Measurements from ENCODE around the gene GRK5. TPM values are rescaled to one million over a fixed set of nuclear protein-coding genes. Genes with fewer than 3 reads are reported as not detected.

The GRK5 gene
- total and polyA plus RNA-seq, 8 donors, result 10.9 to 95.9 (median 34.0) TPM

DNA sequence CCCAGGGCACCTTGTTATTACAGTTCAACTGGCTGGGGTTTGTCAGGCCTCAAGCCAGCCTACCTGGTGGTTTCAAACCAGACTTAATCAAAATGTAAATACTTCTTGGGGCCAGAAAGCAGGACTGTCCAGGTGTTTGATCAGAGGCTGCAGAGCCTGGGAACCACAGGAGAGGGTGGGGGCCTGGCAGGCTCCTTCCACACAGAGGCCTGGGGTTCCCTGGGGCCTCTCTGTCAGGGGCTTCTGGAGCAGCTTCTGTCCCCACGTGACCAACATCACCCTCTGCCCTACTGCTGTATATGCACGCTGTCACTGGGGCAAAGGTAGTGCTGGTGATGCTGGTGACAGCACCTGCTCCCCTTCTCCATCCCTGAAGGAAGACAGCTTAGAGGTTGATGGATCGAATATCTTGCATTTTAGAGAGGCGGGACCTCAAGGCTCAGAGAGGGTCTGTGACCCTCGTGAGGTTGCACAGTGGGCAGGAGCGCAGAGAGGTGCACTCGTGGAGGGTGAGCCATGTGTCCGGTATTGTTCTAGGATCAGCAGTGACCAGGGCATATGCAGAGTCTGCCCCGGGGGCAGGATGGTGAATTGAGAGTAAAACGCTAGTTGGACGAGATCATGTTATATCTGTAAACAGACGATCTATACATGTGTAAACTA, 95.4 kb downstream of the GRK5 start:
- Histone ChIP-seq H3K4me1 (peaks cover 48 to 94% (median 79%) of the 10 kb centered on the region in 4 donors), H3K27ac (peak overlapping the region; percentile 63 to 81 (median 78)), H3K27me3 (no peaks in the 10 kb centered on the region), H3K4me3 (no peak overlapping the region), H3K9me3 (peaks cover 0 to 1% (median 0%) of the 10 kb centered on the region in 4 donors), H3K36me3 (no peaks in the 10 kb centered on the region)
- 37 to 55% (median 54%) methylated on average over 12 of the region's 12 CpGs for WGBS, 5 donors
- intact Hi-C loops (cut with DNase I; ENCODE audit: low total_unique reads), result no loop called here
- TF ChIP-seq POLR2AphosphoS5 (IDR thresholded peaks at IDR 0.05), result no peak
- TF ChIP-seq EP300 (IDR thresholded peaks at IDR 0.05), result no peak
- TF ChIP-seq, protein P1, sequence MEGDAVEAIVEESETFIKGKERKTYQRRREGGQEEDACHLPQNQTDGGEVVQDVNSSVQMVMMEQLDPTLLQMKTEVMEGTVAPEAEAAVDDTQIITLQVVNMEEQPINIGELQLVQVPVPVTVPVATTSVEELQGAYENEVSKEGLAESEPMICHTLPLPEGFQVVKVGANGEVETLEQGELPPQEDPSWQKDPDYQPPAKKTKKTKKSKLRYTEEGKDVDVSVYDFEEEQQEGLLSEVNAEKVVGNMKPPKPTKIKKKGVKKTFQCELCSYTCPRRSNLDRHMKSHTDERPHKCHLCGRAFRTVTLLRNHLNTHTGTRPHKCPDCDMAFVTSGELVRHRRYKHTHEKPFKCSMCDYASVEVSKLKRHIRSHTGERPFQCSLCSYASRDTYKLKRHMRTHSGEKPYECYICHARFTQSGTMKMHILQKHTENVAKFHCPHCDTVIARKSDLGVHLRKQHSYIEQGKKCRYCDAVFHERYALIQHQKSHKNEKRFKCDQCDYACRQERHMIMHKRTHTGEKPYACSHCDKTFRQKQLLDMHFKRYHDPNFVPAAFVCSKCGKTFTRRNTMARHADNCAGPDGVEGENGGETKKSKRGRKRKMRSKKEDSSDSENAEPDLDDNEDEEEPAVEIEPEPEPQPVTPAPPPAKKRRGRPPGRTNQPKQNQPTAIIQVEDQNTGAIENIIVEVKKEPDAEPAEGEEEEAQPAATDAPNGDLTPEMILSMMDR (IDR thresholded peaks at IDR 0.05), result no peak
- TF ChIP-seq POLR2A (IDR thresholded peaks at IDR 0.05), result no peak
- DNase-seq, result peak; percentile 72 to 77

DNA sequence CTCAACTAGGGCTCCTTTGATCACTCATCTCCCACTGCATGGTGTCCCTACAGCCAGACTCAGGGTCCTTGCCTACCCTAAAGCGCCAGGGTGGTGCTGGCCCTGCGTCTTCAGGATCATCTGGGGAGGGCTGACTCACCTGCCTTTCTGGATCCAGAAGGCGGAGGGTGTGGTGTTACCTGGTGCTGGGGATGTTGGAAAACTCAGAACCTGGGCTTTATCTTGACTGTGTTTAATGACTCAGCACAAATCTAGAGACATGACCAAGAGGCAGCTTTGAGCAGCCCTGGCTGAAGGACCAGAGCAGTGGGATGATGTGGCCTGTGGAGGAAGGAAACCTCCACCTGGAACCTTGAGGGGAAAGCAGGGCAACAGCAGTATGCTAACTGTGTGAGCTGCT, 96.5 kb downstream of the GRK5 start:
- peak overlapping the region; percentile 39 to 81 (median 78) for H3K27ac ChIP-seq
- H3K9me3 ChIP-seq, result no peaks in the 10 kb centered on the region
- no peak overlapping the region for H3K4me3 ChIP-seq
- H3K4me1 ChIP-seq, result peaks cover 48 to 92% (median 80%) of the 10 kb centered on the region in 4 donors
- intact Hi-C loops (cut with DNase I; ENCODE audit: low total_unique reads), result no loop called here
- H3K36me3 ChIP-seq, result no peaks in the 10 kb centered on the region
- peak; percentile 67 to 80 for DNase-seq
- H3K27me3 ChIP-seq, result no peaks in the 10 kb centered on the region
- TF ChIP-seq, protein P1 (IDR thresholded peaks at IDR 0.05), result no peak
- TF ChIP-seq POLR2A (IDR thresholded peaks at IDR 0.05), result no peak
- TF ChIP-seq POLR2AphosphoS5 (IDR thresholded peaks at IDR 0.05), result peak in 2 of 3 donors; percentile 41 to 52
- WGBS, 5 donors, result 33 to 76% (median 56%) methylated on average over 2 to 3 of the region's 3 CpGs

DNA sequence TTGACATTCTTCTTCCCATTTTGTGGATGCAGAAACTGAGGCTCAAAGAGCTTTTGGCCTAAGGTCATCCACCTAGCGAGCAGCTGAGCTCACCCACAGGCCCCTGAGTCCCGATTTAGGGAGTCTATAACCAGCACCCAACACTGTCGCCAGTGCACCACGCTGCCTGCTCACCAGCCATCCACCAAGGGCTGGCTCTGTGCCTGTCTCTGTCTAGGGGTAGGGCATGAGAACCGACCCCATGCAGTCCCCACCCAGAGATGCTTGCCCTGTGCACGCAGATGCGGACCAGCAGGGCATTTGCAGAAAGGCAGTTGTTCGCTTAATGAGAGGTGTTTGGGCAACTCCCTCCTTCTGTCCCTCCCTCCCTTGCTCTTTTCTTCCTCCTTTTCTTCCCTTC, 97.2 kb downstream of the GRK5 start:
- no peaks in the 10 kb centered on the region for H3K9me3 ChIP-seq
- peak overlapping the region in 3 of 5 donors; percentile 75 to 81 (median 81) for H3K27ac ChIP-seq
- H3K4me1 ChIP-seq, result peaks cover 41 to 88% (median 79%) of the 10 kb centered on the region in 4 donors
- WGBS, 5 donors, result 82 to 92% (median 88%) methylated on average over 8 of the region's 8 CpGs
- H3K36me3 ChIP-seq, result no peaks in the 10 kb centered on the region
- TF ChIP-seq, protein P1 (IDR thresholded peaks at IDR 0.05), result no peak
- TF ChIP-seq EP300 (IDR thresholded peaks at IDR 0.05) (no peak), POLR2A (IDR thresholded peaks at IDR 0.05) (no peak), POLR2AphosphoS5 (IDR thresholded peaks at IDR 0.05) (no peak)
- no peak overlapping the region for H3K4me3 ChIP-seq
- H3K27me3 ChIP-seq, result no peaks in the 10 kb centered on the region
- intact Hi-C loops (cut with DNase I; ENCODE audit: low total_unique reads), result no loop called here
- DNase-seq, result no peak

DNA sequence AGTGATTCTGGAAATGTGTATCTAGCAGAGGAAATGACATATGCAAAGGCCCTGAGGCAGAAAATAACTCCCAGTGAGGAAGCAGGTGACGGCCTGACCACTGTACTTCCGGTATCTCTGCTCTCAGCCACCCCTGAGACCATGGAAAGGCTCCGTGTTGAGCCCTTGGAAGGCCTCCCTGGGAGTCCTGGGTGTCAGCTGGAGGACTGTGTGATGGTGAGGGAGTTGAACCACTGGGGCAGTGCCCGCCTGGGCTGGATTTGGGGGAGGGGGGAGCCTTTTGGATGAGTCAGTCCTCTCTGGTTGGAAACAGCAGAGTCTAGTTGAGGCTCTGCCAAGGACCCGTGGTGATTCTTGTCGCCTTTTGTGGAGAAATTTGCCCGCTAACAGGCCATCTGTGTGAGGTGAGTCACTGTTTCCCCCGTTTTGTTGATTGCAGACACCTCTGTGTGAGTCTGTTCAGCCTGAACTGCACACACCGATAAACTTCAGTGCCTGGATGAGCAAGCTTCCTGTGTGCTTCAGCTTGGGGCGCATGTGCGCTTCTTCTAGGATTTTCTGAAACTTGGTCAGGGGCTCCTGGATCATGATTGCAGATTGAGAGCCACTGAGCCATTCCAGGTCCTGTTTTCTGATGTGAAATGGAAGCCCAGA, 98.6 kb downstream of the GRK5 start:
- TF ChIP-seq POLR2AphosphoS5 (IDR thresholded peaks at IDR 0.05), result peak; percentile 41 to 85 (median 71)
- TF ChIP-seq, protein P1 (IDR thresholded peaks at IDR 0.05), result no peak
- Histone ChIP-seq H3K36me3 (no peaks in the 10 kb centered on the region), H3K27ac (peak overlapping the region; percentile 66 to 81 (median 75)), H3K27me3 (no peaks in the 10 kb centered on the region), H3K9me3 (no peaks in the 10 kb centered on the region), H3K4me3 (peak overlapping the region in 3 of 4 donors; percentile 16 to 29 (median 23)), H3K4me1 (peaks cover 29 to 88% (median 71%) of the 10 kb centered on the region in 4 donors)
- intact Hi-C loops (cut with DNase I; ENCODE audit: low total_unique reads), result no loop called here
- DNase-seq, result peak; percentile 52 to 85
- 21 to 52% (median 47%) methylated on average over 9 to 11 of the region's 11 CpGs for WGBS, 5 donors
